ENCODE results near the gene KIAA0232. TPM values are rescaled to one million over a fixed set of nuclear protein-coding genes. Genes with fewer than 3 reads are reported as not detected.

KIAA0232 gene
- total RNA-seq, 1 donor from 2014 or later: 15.9 TPM

DNA sequence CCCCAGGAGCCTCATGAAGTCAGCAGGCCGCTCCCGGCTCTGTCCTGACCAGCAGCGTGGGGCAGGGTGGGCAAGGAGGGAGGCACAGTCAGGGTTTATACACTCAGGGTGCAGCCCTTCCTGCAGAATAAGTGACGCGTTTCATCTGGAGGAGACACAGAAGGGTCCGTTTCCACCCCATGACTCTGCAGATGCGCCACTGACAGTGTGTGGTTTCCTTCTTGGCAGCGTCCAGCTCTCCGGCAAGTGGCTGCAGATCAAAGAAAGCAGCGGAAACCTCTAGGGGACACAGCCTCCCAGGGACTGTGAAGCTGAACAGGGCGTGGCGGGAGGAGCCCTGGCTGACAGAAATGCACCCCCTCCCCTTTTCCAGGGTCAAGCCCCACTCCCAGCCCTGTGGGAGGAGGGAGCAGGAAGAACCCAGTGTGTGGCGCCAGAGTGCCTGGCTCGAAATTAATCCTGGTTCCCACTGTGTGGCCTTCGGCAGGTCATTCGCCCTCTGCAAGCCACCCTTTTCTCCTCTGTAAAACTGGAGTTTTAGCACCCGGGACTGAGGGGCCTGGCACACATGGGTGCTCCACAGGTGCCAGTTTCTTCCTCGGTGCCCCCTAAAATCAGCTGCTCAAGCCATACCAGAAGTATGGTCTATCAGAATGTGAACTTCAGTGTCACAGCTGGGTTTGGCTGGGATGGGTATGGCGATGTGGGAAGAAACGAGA, 109.8 kb downstream of the KIAA0232 start:
- Histone ChIP-seq H3K9me3 (no peaks in the 10 kb centered on the region), H3K27me3 (no peaks in the 10 kb centered on the region), H3K4me3 (no peak overlapping the region), H3K27ac (no peak overlapping the region), H3K36me3 (no peaks in the 10 kb centered on the region), H3K4me1 (no peaks in the 10 kb centered on the region)
- intact Hi-C loops (cut with DNase I): no loop called here
- TF ChIP-seq CTCF (IDR thresholded peaks at IDR 0.05): no peak
- peak in 1 of 2 donors; percentile 70 for DNase-seq (ENCODE audit: low spot score in 2 of 2)

- intact Hi-C loops (cut with DNase I): no loop called here
- no peak overlapping the region for H3K4me3 ChIP-seq
- no peak for TF ChIP-seq CTCF (IDR thresholded peaks at IDR 0.05)
- H3K9me3 ChIP-seq: no peaks in the 10 kb centered on the region
- H3K4me1 ChIP-seq: no peaks in the 10 kb centered on the region
- no peak overlapping the region for H3K27ac ChIP-seq
- no peaks in the 10 kb centered on the region for H3K27me3 ChIP-seq
- H3K36me3 ChIP-seq: no peaks in the 10 kb centered on the region
- peak in 1 of 2 donors; percentile 42 for DNase-seq (ENCODE audit: low spot score in 2 of 2)
Observed at GRCh38 chr4:6892909-6893202, 110.3 kb downstream of the KIAA0232 start.

GRCh38 chr4:6893449-6894085, 111.0 kb downstream of the KIAA0232 start:
- no peaks in the 10 kb centered on the region for H3K9me3 ChIP-seq
- no peak for TF ChIP-seq CTCF (IDR thresholded peaks at IDR 0.05)
- intact Hi-C loops (cut with DNase I): no loop called here
- H3K4me3 ChIP-seq: no peak overlapping the region
- no peaks in the 10 kb centered on the region for H3K27me3 ChIP-seq
- H3K36me3 ChIP-seq: no peaks in the 10 kb centered on the region
- peak in 1 of 2 donors; percentile 44 for DNase-seq (ENCODE audit: low spot score in 2 of 2)
- no peak overlapping the region for H3K27ac ChIP-seq
- no peaks in the 10 kb centered on the region for H3K4me1 ChIP-seq

DNA sequence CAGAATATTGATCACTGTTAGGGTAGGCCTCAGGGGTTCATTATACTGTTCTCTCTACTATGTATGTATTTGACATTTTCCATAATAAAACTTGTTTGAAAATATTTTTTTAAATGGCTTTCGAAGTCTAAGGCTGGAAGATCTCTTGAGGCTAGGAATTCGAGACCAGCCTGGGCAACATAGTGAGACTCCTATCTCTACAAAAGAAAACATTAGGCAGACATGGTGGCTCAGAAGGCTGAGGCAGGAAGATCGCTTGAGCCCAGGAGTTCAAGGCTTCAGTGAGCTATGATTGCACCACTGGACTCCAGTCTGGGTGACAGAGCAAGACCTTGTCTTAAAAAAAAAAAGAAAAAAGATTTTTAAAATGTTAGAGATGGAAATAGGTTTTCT, 111.6 kb downstream of the KIAA0232 start:
- no peak for TF ChIP-seq CTCF (IDR thresholded peaks at IDR 0.05)
- intact Hi-C loops (cut with DNase I): no loop called here
- no peaks in the 10 kb centered on the region for H3K4me1 ChIP-seq
- no peaks in the 10 kb centered on the region for H3K27me3 ChIP-seq
- no peaks in the 10 kb centered on the region for H3K36me3 ChIP-seq
- H3K4me3 ChIP-seq: no peak overlapping the region
- no peak overlapping the region for H3K27ac ChIP-seq
- no peak for DNase-seq (ENCODE audit: low spot score in 2 of 2)
- no peaks in the 10 kb centered on the region for H3K9me3 ChIP-seq

- intact Hi-C loops (cut with DNase I): no loop called here
- H3K27ac ChIP-seq: no peak overlapping the region
- TF ChIP-seq CTCF (IDR thresholded peaks at IDR 0.05): no peak
- H3K9me3 ChIP-seq: no peaks in the 10 kb centered on the region
- no peak overlapping the region for H3K4me3 ChIP-seq
- H3K27me3 ChIP-seq: no peaks in the 10 kb centered on the region
- peak in 1 of 2 donors; percentile 54 for DNase-seq (ENCODE audit: low spot score in 2 of 2)
- H3K36me3 ChIP-seq: no peaks in the 10 kb centered on the region
- no peaks in the 10 kb centered on the region for H3K4me1 ChIP-seq
Observed at GRCh38 chr4:6894528-6895498, 112.3 kb downstream of the KIAA0232 start.
